ENCODE measurements around the gene SIPA1L3.

- no peak for TF ChIP-seq CTCF (conservative IDR thresholded peaks at IDR 0.05; ENCODE audit: low read depth, low read length)
- TF ChIP-seq EZH2 (IDR thresholded peaks at IDR 0.05; ENCODE audit: borderline replicate concordance, low read depth, low read length, poor library complexity, severe bottlenecking): no peak
Measured at GRCh38 chr19:37973666-37974065, 66.7 kb downstream of the SIPA1L3 start.

Measured in A673 (cell line).